Measurements from ENCODE around the gene USP44.
A peak's percentile ranks its signal among the peaks of the same experiment; 100 is the strongest.
"Not testable (repeated sequence)": the region's sequence is repeated elsewhere in the genome, so short reads cannot be mapped to it uniquely, and the experiment has no call there.

USP44 gene

GRCh38 chr12:95494888-95495287 is 56.4 kb downstream of the USP44 start:
- peaks cover 96% of the 10 kb centered on the region for H3K36me3 ChIP-seq
- H3K27me3 ChIP-seq: no peaks in the 10 kb centered on the region
- no peak overlapping the region for H3K9ac ChIP-seq
- peaks cover 14% of the 10 kb centered on the region for H3K9me3 ChIP-seq
- no peaks in the 10 kb centered on the region for H3K4me1 ChIP-seq
- H3K4me2 ChIP-seq: no peak overlapping the region
- TF ChIP-seq Cebpa-rat (IDR thresholded peaks at IDR 0.05): no peak
- no peak overlapping the region for H3K4me3 ChIP-seq
- H3K27ac ChIP-seq: no peak overlapping the region
- H4K20me1 ChIP-seq: no peaks in the 10 kb centered on the region

GRCh38 chr12:95492462-95492861 is 58.8 kb downstream of the USP44 start:
- no peaks in the 10 kb centered on the region for H4K20me1 ChIP-seq
- H3K27me3 ChIP-seq: no peaks in the 10 kb centered on the region
- H3K36me3 ChIP-seq: peaks cover 91% of the 10 kb centered on the region
- no peaks in the 10 kb centered on the region for H3K4me1 ChIP-seq
- no peaks in the 10 kb centered on the region for H3K9me3 ChIP-seq
- TF ChIP-seq Cebpa-rat (IDR thresholded peaks at IDR 0.05): no peak
- H3K9ac ChIP-seq: no peak overlapping the region
- H3K4me3 ChIP-seq: no peak overlapping the region
- no peak overlapping the region for H3K27ac ChIP-seq
- H3K4me2 ChIP-seq: no peak overlapping the region

- peaks cover 32% of the 10 kb centered on the region for H4K20me1 ChIP-seq
- no peak for TF ChIP-seq Cebpa-rat (IDR thresholded peaks at IDR 0.05)
- no peaks in the 10 kb centered on the region for H3K4me1 ChIP-seq
- H3K27me3 ChIP-seq: no peaks in the 10 kb centered on the region
- H3K27ac ChIP-seq: no peak overlapping the region
- peaks cover 80% of the 10 kb centered on the region for H3K36me3 ChIP-seq
- H3K9me3 ChIP-seq: no peaks in the 10 kb centered on the region
- no peak overlapping the region for H3K9ac ChIP-seq
- H3K4me2 ChIP-seq: no peak overlapping the region
- H3K4me3 ChIP-seq: no peak overlapping the region
These were observed 64.3 kb downstream of the USP44 start for GRCh38 chr12:95487024-95487423.

- no peak for TF ChIP-seq Cebpa-rat (IDR thresholded peaks at IDR 0.05)
These were observed 66.8 kb downstream of the USP44 start for GRCh38 chr12:95484524-95484923.

GRCh38 chr12:95482564-95482963 is 68.7 kb downstream of the USP44 start:
- not testable (repeated sequence) for H3K9ac ChIP-seq, H3K27me3 ChIP-seq, H3K27ac ChIP-seq, H3K9me3 ChIP-seq, H3K4me2 ChIP-seq, H3K4me3 ChIP-seq
- Histone ChIP-seq H4K20me1 (peaks cover 75% of the 10 kb centered on the region), H3K4me1 (peaks cover 16% of the 10 kb centered on the region; the same call in 1 of the 2 replicates), H3K36me3 (peaks cover 82% of the 10 kb centered on the region)

More at GRCh38 chr12:95484524-95484923, 66.8 kb downstream of the USP44 start:
- H3K4me3 ChIP-seq: no peak overlapping the region
- H3K36me3 ChIP-seq: peaks cover 77% of the 10 kb centered on the region
- H3K27me3 ChIP-seq: no peaks in the 10 kb centered on the region
- no peak overlapping the region for H3K27ac ChIP-seq
- peaks cover 16% of the 10 kb centered on the region; the same call in 1 of the 2 replicates for H3K4me1 ChIP-seq
- H3K9ac ChIP-seq: no peak overlapping the region
- H3K9me3 ChIP-seq: no peaks in the 10 kb centered on the region
- no peak overlapping the region for H3K4me2 ChIP-seq
- peaks cover 57% of the 10 kb centered on the region for H4K20me1 ChIP-seq

- Histone ChIP-seq H3K4me1 (peaks cover 16% of the 10 kb centered on the region; the same call in 1 of the 2 replicates), H4K20me1 (peaks cover 80% of the 10 kb centered on the region), H3K27me3 (no peaks in the 10 kb centered on the region), H3K4me3 (no peak overlapping the region), H3K27ac (no peak overlapping the region), H3K36me3 (peaks cover 82% of the 10 kb centered on the region), H3K9ac (no peak overlapping the region), H3K9me3 (no peaks in the 10 kb centered on the region), H3K4me2 (no peak overlapping the region)
- TF ChIP-seq Cebpa-rat (IDR thresholded peaks at IDR 0.05): no peak
These were observed 69.4 kb downstream of the USP44 start for GRCh38 chr12:95481888-95482287.

GRCh38 chr12:95481072-95481471 is 70.2 kb downstream of the USP44 start:
- Histone ChIP-seq H3K4me2 (peak overlapping the region; percentile 24; the same call in 1 of the 2 replicates), H3K36me3 (peaks cover 82% of the 10 kb centered on the region), H3K4me1 (peaks cover 18% of the 10 kb centered on the region), H3K27me3 (no peaks in the 10 kb centered on the region), H4K20me1 (peaks cover 85% of the 10 kb centered on the region), H3K4me3 (no peak overlapping the region), H3K9ac (no peak overlapping the region), H3K27ac (no peak overlapping the region), H3K9me3 (no peaks in the 10 kb centered on the region)
- TF ChIP-seq Cebpa-rat (IDR thresholded peaks at IDR 0.05): no peak

GRCh38 chr12:95480230-95480629 is 71.0 kb downstream of the USP44 start:
- peaks cover 94% of the 10 kb centered on the region for H4K20me1 ChIP-seq
- H3K4me3 ChIP-seq: no peak overlapping the region
- H3K27ac ChIP-seq: no peak overlapping the region
- H3K9me3 ChIP-seq: no peaks in the 10 kb centered on the region
- no peak overlapping the region for H3K4me2 ChIP-seq
- no peak overlapping the region for H3K9ac ChIP-seq
- H3K27me3 ChIP-seq: no peaks in the 10 kb centered on the region
- peaks cover 27% of the 10 kb centered on the region for H3K4me1 ChIP-seq
- no peak for TF ChIP-seq Cebpa-rat (IDR thresholded peaks at IDR 0.05)
- H3K36me3 ChIP-seq: peaks cover 78% of the 10 kb centered on the region

- TF ChIP-seq Cebpa-rat (IDR thresholded peaks at IDR 0.05): no peak
- peaks cover 39% of the 10 kb centered on the region for H3K36me3 ChIP-seq
These were observed 76.7 kb downstream of the USP44 start for GRCh38 chr12:95474660-95474958.

GRCh38 chr12:95473884-95474659 is 77.2 kb downstream of the USP44 start, which contains the start of gene METAP2:
Gene METAP2, plus strand, starts transcription at chr12:95474152. Its CDS starts 28 bp downstream, at chr12:95474180.
- peak within 1 kb of the TSS; percentile 87 for H3K4me2 ChIP-seq
- no peaks in the 10 kb centered on the region for H3K9me3 ChIP-seq
- H3K27me3 ChIP-seq: no peaks in the 10 kb centered on the region
- peak within 1 kb of the TSS; percentile 97 for H3K9ac ChIP-seq
- H4K20me1 ChIP-seq: peaks cover 39% of the 10 kb centered on the region
- peaks cover 27% of the 10 kb centered on the region for H3K4me1 ChIP-seq
- H3K27ac ChIP-seq: peak within 1 kb of the TSS; percentile 96
- TF ChIP-seq Cebpa-rat (IDR thresholded peaks at IDR 0.05): no peak
- peak within 1 kb of the TSS; percentile 95 for H3K4me3 ChIP-seq
- H3K36me3 ChIP-seq: peaks cover 33% of the 10 kb centered on the region

More at GRCh38 chr12:95474660-95474958, 76.7 kb downstream of the USP44 start:
- Histone ChIP-seq H3K27me3 (no peaks in the 10 kb centered on the region), H3K4me3 (peak overlapping the region; percentile 95), H4K20me1 (peaks cover 45% of the 10 kb centered on the region), H3K9me3 (no peaks in the 10 kb centered on the region), H3K9ac (peak overlapping the region; percentile 97), H3K4me1 (peaks cover 27% of the 10 kb centered on the region), H3K27ac (peak overlapping the region; percentile 96), H3K4me2 (peak overlapping the region; percentile 87)
